HepG2 (cell line): ENCODE measurements around the gene UBE2O. TPM values are rescaled to one million over a fixed set of nuclear protein-coding genes. Genes with fewer than 3 reads are reported as not detected.

Source experiments
- ARNT ChIP-seq: fragments of 450-650 bp; IDR thresholded peaks from 2 replicates; pipeline ENCODE4 v1.6.1; 2017
- FOXM1 ChIP-seq: sonication (generic); formaldehyde crosslinking; IDR thresholded peaks from 2 replicates; pipeline ENCODE4 v1.5.0; 2020; ENCODE audit warnings: missing genetic modification reagents
- MTF1 ChIP-seq: sonication (generic); formaldehyde crosslinking; IDR thresholded peaks from 2 replicates; pipeline ENCODE4 v1.5.0; 2020; ENCODE audit warnings: missing genetic modification reagents
- NAIF1 ChIP-seq: sonication (generic); formaldehyde crosslinking; IDR thresholded peaks from 2 replicates; pipeline ENCODE4 v1.5.0; 2020; ENCODE audit warnings: mild to moderate bottlenecking, missing genetic modification reagents, borderline replicate concordance
- NCOA2 ChIP-seq: sonication (generic); formaldehyde crosslinking; IDR thresholded peaks from 2 replicates; pipeline ENCODE4 v1.8.0; 2022; ENCODE audit warnings: inconsistent platforms
- NR2F6 ChIP-seq, 2 experiments: IDR thresholded peaks; 2 replicates each; pipeline ENCODE4 v1.6.1; 2016; ENCODE audit warnings: antibody characterized with exemption in 1 of 2, mild to moderate bottlenecking in 1 of 2
- PHF8 ChIP-seq: sonication (generic); formaldehyde crosslinking; IDR thresholded peaks from 2 replicates; pipeline ENCODE4 v1.5.0; 2020; ENCODE audit warnings: missing genetic modification reagents
- SP4 ChIP-seq: sonication (generic); formaldehyde crosslinking; IDR thresholded peaks from 2 replicates; pipeline ENCODE4 v1.8.1; 2023; ENCODE audit warnings: mild to moderate bottlenecking, missing genetic modification reagents
- ZNF253 ChIP-seq: sonication (generic); formaldehyde crosslinking; IDR thresholded peaks from 2 replicates; pipeline ENCODE4 v1.8.0; 2022; ENCODE audit warnings: mild to moderate bottlenecking, missing genetic modification reagents, borderline replicate concordance
- ZNF562 ChIP-seq: sonication (generic); formaldehyde crosslinking; IDR thresholded peaks from 2 replicates; pipeline ENCODE4 v1.8.0; 2022; ENCODE audit warnings: missing genetic modification reagents, borderline replicate concordance
- ZNF577 ChIP-seq: sonication (generic); formaldehyde crosslinking; IDR thresholded peaks from 2 replicates; pipeline ENCODE4 v1.4.0; 2020; ENCODE audit warnings: mild to moderate bottlenecking, low read depth, missing genetic modification reagents, borderline replicate concordance
- ZNF713 ChIP-seq: sonication (generic); formaldehyde crosslinking; IDR thresholded peaks from 2 replicates; pipeline ENCODE4 v1.4.0; 2020; ENCODE audit warnings: mild to moderate bottlenecking, missing genetic modification reagents
- ZNF766 ChIP-seq: sonication (generic); formaldehyde crosslinking; IDR thresholded peaks from 2 replicates; pipeline ENCODE4 v1.5.0; 2020; ENCODE audit warnings: missing genetic modification reagents, borderline replicate concordance
- ZNF839 ChIP-seq: sonication (generic); formaldehyde crosslinking; IDR thresholded peaks from 2 replicates; pipeline ENCODE4 v1.4.0; 2020; ENCODE audit warnings: missing genetic modification reagents, mild to moderate bottlenecking, borderline replicate concordance
- ZNF883 ChIP-seq: sonication (generic); formaldehyde crosslinking; IDR thresholded peaks from 2 replicates; pipeline ENCODE4 v1.5.1; 2020; ENCODE audit warnings: mild to moderate bottlenecking, missing genetic modification reagents; ENCODE audit errors: not compliant biosample characterization
- polyA plus RNA-seq, 8 experiments: library from polyadenylated mRNA; depleted of rRNA in 3 of 8; stranded (reverse) in 7 of 8; unstranded in 1 of 8; fragments of >200 nt; fragmentation: Illumina TruSeq in 4 of 8; extraction: Trizol in 4 of 8; gene quantifications; 2 replicates each; pipeline versions ENCODE4 v1.2.1 to v1.2.3, GENCODE V29; 2011 to 2016; ENCODE audit warnings: low read depth in 4 of 8, missing spikeins in 1 of 8, mixed read lengths in 1 of 8; ENCODE audit not compliant: insufficient read depth in 1 of 8
- total RNA-seq, 5 experiments: library from RNA; depleted of rRNA; stranded (reverse); fragments of >200 nt; fragmentation: Illumina TruSeq; extraction: Trizol; gene quantifications; 2 replicates each; pipeline ENCODE4 v1.2.3, GENCODE V29; 2016; ENCODE audit warnings: low read depth in 1 of 5
- TF ChIP-seq, protein P1 (sequence below), 2 experiments: fragments of 450-650 bp in 1 of 2; sonication (generic) in 1 of 2; formaldehyde crosslinking; IDR thresholded peaks; 2 replicates each; pipeline versions ENCODE4 v1.5.0 to v1.8.0; 2020 to 2022; ENCODE audit warnings: mild to moderate bottlenecking in 1 of 2, missing genetic modification reagents in 1 of 2
- TF ChIP-seq, protein P2 (sequence below): sonication (generic); formaldehyde crosslinking; IDR thresholded peaks from 2 replicates; pipeline ENCODE4 v1.8.0; 2022; ENCODE audit warnings: missing genetic modification reagents, mild to moderate bottlenecking, inconsistent platforms, borderline replicate concordance
- TF ChIP-seq, protein P3 (sequence below): sonication (generic); formaldehyde crosslinking; IDR thresholded peaks from 2 replicates; pipeline ENCODE4 v1.5.0; 2020; ENCODE audit warnings: mild to moderate bottlenecking, missing genetic modification reagents
- TF ChIP-seq, protein P4 (sequence below): sonication (generic); formaldehyde crosslinking; IDR thresholded peaks from 2 replicates; pipeline ENCODE4 v1.8.1; 2023; ENCODE audit warnings: mild to moderate bottlenecking, missing genetic modification reagents
- TF ChIP-seq, protein P5 (sequence below): sonication (generic); formaldehyde crosslinking; IDR thresholded peaks from 2 replicates; pipeline ENCODE4 v1.5.0; 2020; ENCODE audit warnings: missing genetic modification reagents, mild to moderate bottlenecking, borderline replicate concordance

The UBE2O gene
- total and polyA plus RNA-seq, 2 of the 13 experiments (the other 11 are each of a cell fraction or from before 2014, with no cell fraction given) = 21.5 to 23.5 TPM

DNA sequence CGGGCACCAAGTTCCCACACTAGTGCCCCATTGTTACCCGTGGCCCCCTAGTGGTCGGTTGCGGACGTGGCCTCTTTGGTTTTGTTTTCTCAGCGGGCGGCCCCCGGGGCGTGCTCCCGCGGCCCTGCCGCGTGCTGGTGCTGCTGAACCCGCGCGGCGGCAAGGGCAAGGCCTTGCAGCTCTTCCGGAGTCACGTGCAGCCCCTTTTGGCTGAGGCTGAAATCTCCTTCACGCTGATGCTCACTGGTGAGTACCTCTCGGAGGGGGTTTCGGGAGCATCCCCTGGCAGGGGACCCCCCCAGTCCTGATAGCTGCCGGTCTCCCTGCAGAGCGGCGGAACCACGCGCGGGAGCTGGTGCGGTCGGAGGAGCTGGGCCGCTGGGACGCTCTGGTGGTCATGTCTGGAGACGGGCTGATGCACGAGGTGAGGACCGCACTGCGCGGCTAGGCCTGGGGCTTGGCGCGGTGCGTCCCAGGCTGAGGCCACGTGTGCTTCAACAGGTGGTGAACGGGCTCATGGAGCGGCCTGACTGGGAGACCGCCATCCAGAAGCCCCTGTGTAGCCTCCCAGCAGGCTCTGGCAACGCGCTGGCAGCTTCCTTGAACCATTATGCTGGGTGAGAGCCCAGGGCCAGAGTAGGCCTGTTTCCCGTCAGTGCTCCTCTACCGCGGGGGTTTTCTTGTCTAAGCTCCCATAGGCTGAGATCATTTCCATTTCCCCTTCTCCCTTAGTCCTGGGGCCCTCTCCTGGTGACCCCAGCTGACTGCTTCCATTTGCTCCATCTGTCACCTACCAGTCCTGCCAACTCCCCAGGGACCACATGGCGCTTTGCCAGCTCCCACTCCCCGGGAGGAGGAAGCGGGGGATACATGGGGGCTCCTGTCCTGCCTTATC, 66.8 kb downstream of the UBE2O start (continued):
- TF ChIP-seq, protein P1, sequence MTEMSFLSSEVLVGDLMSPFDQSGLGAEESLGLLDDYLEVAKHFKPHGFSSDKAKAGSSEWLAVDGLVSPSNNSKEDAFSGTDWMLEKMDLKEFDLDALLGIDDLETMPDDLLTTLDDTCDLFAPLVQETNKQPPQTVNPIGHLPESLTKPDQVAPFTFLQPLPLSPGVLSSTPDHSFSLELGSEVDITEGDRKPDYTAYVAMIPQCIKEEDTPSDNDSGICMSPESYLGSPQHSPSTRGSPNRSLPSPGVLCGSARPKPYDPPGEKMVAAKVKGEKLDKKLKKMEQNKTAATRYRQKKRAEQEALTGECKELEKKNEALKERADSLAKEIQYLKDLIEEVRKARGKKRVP (CRISPR knock-in tag; IDR thresholded peaks at IDR 0.05) = peak in 1 of 2 experiments; percentile 81; a peak in 2 of 4 replicates
- peak; percentile 85 for TF ChIP-seq FOXM1 (CRISPR knock-in tag)
- TF ChIP-seq ZNF562 = no peak
- TF ChIP-seq NCOA2 (CRISPR knock-in tag) = peak; percentile 74
- TF ChIP-seq ZNF577 = no peak
- peak; percentile 82; the same call in 1 of the 2 replicates for TF ChIP-seq NAIF1 (CRISPR knock-in tag)
- TF ChIP-seq, protein P2, sequence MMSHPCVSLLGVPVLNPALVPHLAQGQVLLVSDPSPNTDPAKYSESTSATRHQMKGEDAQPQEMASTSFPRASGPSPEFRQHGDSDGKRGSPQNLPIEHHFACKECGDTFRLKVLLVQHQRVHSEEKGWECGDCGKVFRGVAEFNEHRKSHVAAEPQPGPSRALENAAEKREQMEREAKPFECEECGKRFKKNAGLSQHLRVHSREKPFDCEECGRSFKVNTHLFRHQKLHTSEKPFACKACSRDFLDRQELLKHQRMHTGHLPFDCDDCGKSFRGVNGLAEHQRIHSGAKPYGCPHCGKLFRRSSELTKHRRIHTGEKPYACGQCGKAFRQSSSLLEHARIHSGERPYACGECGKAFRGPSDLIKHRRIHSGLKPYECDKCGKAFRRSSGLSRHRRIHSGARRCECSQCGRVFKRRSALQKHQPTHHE (CRISPR knock-in tag) = peak; percentile 88; the same call in 1 of the 2 replicates
- 0 out of 2 replicates have a peak, but pooled peaks have one; percentile 29 for TF ChIP-seq NR2F6 (IDR thresholded peaks at IDR 0.05)
- TF ChIP-seq NR2F6 (CRISPR knock-in tag; IDR thresholded peaks at IDR 0.05) = peak; percentile 79
- TF ChIP-seq, protein P3, sequence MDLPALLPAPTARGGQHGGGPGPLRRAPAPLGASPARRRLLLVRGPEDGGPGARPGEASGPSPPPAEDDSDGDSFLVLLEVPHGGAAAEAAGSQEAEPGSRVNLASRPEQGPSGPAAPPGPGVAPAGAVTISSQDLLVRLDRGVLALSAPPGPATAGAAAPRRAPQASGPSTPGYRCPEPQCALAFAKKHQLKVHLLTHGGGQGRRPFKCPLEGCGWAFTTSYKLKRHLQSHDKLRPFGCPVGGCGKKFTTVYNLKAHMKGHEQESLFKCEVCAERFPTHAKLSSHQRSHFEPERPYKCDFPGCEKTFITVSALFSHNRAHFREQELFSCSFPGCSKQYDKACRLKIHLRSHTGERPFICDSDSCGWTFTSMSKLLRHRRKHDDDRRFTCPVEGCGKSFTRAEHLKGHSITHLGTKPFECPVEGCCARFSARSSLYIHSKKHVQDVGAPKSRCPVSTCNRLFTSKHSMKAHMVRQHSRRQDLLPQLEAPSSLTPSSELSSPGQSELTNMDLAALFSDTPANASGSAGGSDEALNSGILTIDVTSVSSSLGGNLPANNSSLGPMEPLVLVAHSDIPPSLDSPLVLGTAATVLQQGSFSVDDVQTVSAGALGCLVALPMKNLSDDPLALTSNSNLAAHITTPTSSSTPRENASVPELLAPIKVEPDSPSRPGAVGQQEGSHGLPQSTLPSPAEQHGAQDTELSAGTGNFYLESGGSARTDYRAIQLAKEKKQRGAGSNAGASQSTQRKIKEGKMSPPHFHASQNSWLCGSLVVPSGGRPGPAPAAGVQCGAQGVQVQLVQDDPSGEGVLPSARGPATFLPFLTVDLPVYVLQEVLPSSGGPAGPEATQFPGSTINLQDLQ (CRISPR knock-in tag) = peak; percentile 94; the same call in 1 of the 2 replicates
- TF ChIP-seq SP4 (CRISPR knock-in tag) = peak; percentile 89
- no peak for TF ChIP-seq ARNT
- peak; percentile 48; the same call in 1 of the 2 replicates for TF ChIP-seq ZNF839 (CRISPR knock-in tag)
- peak; percentile 99 for TF ChIP-seq ZNF883
- no peak for TF ChIP-seq ZNF713 (CRISPR knock-in tag)
- peak; percentile 75 for TF ChIP-seq PHF8 (CRISPR knock-in tag)
- TF ChIP-seq MTF1 = peak; percentile 97
- TF ChIP-seq, protein P4, sequence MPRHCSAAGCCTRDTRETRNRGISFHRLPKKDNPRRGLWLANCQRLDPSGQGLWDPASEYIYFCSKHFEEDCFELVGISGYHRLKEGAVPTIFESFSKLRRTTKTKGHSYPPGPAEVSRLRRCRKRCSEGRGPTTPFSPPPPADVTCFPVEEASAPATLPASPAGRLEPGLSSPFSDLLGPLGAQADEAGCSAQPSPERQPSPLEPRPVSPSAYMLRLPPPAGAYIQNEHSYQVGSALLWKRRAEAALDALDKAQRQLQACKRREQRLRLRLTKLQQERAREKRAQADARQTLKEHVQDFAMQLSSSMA (CRISPR knock-in tag) = peak; percentile 97
- TF ChIP-seq, protein P5, sequence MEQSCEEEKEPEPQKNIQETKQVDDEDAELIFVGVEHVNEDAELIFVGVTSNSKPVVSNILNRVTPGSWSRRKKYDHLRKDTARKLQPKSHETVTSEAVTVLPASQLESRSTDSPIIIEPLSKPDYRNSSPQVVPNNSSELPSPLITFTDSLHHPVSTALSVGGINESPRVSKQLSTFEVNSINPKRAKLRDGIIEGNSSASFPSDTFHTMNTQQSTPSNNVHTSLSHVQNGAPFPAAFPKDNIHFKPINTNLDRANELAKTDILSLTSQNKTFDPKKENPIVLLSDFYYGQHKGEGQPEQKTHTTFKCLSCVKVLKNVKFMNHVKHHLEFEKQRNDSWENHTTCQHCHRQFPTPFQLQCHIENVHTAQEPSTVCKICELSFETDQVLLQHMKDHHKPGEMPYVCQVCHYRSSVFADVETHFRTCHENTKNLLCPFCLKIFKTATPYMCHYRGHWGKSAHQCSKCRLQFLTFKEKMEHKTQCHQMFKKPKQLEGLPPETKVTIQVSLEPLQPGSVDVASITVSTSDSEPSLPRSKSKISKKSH (CRISPR knock-in tag) = peak; percentile 99; the same call in 1 of the 2 replicates
- TF ChIP-seq ZNF253 (CRISPR knock-in tag) = peak; percentile 98
- TF ChIP-seq ZNF766 (CRISPR knock-in tag) = peak; percentile 100
